ENCODE data around the gene ZNF687.

ZNF687 gene

GRCh38 chr1:151313501-151313900, 31.4 kb downstream of the ZNF687 start:
- DNase-seq, result no peak

- DNase-seq, result no peak
These were observed 32.2 kb downstream of the ZNF687 start for GRCh38 chr1:151314137-151314875.

- DNase-seq, result no peak
These were observed 33.6 kb downstream of the ZNF687 start for GRCh38 chr1:151315565-151316235.

- no peak for DNase-seq
These were observed 36.9 kb downstream of the ZNF687 start for GRCh38 chr1:151318975-151319374.

- DNase-seq, result no peak
These were observed 42.4 kb downstream of the ZNF687 start for GRCh38 chr1:151324390-151324930.

GRCh38 chr1:151325231-151325630, 43.1 kb downstream of the ZNF687 start:
- DNase-seq, result no peak

DNA sequence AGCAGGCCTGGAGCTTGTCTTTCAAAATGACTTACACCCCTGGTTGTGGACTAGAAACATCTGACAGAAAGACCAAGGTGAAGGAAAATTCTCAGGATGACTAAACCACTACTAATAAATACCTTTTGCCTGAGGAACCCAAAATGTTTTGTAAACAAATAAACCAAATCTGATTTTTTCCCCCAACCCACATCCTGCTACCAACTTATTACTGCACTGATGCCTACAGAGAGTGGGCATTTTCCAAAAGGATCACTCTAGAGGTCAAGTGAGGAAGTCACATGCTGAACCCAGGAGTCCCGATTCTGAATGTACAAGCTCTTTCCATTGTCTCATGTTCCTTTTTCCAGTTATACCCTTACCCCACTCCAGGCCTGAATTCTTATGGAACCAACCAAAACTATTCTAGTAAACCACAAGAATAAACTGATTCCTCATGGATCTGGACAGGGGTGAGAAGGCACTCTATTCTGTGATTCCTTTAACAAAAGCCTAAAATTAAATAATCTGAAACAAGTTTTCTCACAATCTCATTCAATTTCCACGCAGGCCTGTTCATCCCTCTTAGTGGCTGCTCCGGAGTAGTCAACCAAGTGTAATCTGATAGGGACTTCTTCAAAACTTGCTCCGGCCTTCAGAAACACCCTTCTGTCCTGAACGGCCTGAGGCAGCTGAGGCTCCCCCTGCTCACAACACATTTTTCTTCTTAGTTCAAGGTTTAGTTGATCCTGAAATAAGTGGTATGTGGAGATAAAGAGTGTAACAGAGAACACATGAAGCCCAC, 43.7 kb downstream of the ZNF687 start:
- no peak for DNase-seq

- DNase-seq, result no peak
These were observed 44.6 kb downstream of the ZNF687 start for GRCh38 chr1:151326619-151327222.

DNA sequence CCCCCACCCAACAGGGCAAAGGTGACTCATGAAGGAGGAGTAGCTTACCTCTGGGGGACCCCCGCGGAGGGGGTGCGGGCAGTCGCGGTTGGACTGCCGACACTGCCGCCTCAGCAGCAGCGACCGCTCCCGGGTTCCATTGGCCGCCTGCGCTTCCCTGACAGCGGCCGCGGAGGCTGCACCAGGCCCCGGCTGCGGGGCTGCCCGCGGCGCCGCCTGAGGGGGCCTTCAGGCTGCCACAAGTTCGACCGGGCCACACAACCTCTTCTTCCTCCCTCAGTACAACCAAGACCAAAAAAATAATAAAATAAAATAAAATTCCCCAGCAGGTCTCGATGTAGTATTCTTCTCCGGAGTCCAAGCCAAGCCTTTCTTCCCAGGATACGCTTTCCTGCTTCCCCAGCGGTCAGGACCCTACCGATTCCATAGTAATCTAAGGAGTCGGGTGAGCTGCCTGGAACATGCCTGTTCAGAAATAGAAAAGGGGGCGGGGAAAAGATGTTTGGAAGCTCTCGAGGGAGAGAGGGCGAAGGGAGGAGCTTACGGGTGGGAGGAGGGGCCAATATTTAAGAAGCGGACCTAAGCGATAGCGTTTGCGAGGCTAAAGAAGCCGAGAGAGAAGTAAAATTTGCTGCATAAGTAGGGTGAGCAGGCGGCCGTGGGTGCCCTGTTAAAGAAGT, 45.3 kb downstream of the ZNF687 start, which contains the start of gene PI4KB:
PI4KB (minus strand) TSS at position 194 of the 680 bp plus-strand sequence. CDS start 10,935 bp downstream, outside the sequence.
- DNase-seq, result peak; percentile 91

- no peak for DNase-seq
These were observed 46.0 kb downstream of the ZNF687 start for GRCh38 chr1:151327903-151328674.

DNA sequence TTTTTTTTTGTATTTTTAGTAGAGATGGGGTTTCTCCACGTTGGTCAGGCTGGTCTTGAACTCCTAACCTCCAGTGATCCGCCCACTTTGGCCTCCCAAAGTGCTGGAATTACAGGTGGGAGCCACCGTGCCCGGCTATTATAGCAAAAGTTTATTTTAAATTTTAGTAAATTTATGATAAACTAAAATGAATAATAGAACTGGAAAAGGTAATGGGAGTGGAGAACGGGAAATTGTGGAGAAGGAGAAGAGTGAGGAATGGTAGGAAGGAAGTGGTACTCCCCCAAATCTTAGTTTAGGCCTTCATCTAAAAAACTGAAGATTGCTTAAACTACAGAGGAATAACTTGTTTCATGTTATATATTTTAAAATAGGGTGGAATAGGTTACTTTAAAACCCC, 52.7 kb downstream of the ZNF687 start:
- DNase-seq, result no peak

DNA sequence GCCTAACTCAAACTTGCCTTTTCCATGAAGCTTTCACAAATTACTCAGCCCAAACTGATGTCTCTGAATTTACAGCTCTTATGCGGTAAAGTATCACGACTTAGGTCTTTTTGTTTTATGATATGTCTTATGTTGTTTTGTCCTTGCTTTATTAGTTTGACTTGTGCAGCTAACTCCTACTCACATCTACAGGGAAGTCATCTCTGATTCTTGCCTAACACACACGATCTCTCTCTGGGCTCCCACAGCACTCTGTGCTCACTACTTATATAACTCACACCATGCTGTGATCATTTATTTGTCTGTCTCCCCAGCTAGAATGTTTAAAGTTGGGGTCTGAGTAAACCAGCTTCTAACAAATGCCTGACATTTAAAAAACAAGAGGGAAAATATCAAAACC, 54.5 kb downstream of the ZNF687 start:
- DNase-seq, result no peak

DNA sequence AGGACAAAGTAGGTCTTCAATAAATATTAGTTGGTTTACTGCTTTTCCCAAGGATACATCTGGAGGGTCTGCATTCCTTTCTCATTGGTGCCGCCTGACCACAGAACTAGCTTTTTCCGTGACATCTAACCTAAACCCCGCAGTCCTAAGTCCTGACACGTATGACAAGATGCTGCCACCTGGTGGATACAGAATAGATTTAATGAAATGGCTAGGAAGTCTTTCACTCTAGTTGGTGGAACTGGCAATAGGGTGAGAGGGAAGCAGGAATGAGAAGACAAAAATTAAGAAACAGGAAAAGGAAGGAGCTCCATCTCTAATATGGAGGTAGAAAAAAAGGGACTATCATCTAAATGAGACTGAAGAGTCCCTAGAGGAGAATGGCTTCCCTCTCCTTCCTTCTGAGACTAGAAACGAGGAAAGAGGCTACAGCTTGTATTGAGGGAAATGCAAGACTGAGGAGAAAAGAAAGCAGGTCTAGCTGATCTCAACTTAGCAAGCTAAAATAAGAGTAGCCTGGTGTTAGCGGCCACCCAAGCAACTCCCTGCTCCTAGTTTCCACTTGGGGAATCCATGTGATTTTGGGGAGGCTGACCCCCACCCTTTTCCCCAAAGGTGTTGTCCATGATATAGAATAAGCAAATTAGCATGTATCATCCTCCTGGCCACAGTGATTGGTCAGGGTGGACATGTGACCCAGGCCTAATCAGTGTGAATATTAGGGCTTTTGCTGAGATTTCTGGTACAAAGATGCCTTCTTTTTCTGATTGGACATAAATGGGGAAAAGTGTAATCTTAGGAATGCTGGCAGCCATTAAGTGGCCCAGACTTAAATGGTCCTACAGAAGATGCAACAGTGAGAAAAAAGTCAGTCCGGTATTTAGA, 59.0 kb downstream of the ZNF687 start:
- no peak for DNase-seq

Data from right forelimb (tissue), 1 donor.